GM19438 (cell line): ENCODE results near the gene ABCA13.

Experiments used
- ATAC-seq: cut with Tn5 transposase; IDR thresholded peaks from one replicate; pipeline ENCODE4 v1.9.1; 2021; ENCODE audit warnings: low read depth; ENCODE audit not compliant: unreplicated experiment

The ABCA13 gene

DNA sequence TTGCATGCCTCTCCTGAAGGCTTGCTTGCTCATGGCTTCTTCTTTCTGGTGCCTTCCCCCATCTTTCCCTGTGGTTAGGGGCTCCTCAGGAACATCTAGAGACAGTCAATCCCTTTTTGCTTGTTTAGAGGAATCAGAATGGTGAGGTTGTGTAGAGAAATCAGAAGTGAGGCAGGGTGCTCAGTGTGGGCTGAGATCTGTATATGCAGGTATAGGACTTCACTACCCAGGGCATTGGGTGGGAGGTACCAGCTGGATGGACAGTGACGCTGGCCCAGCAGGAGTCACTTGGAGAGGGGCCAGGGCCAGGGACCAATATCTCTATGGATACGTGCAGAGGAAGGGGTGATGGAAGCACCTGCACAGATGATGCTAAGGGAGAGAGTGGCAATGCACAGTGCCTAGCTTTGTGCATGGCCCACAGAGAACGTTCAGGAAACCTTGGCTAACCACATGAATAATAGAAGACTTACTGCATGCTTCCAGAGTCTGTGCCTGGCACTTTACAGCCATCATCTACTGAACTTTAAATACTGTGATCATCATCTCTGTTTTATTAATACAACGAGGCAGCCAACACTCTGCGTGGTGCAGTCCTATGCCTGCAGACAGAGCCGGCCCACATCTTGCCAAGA lies 255.2 kb downstream of the ABCA13 start:
- ATAC-seq: no peak

DNA sequence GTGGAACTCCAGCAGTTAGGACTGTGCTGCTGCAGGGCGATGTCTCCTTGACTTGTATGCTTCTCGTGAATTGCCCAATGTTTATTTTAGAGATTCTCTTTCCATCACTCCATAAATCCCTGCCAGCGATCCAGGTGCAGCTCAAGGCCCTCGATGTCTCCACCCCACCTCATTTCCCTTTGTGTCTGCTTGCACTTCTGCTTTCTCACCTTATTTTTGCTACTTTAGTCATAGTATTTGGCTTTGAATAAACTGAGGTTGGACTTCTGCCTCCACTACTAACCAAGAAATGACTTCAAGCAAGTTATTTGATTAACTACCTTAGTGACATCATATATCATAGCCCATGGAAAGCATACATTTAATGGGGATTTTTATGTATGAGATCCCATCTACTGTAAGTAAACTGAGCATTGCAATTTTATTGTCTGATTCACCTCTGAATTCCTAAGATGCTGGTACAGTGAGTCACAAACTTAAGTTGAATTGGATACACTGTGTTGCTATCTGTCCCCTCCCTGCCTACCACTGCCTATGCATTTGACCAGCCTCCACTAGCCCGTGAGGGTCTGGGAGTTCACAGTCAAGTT lies 255.8 kb downstream of the ABCA13 start:
- no peak for ATAC-seq

GRCh38 chr7:48427671-48428070 lies 256.4 kb downstream of the ABCA13 start:
- no peak for ATAC-seq

DNA sequence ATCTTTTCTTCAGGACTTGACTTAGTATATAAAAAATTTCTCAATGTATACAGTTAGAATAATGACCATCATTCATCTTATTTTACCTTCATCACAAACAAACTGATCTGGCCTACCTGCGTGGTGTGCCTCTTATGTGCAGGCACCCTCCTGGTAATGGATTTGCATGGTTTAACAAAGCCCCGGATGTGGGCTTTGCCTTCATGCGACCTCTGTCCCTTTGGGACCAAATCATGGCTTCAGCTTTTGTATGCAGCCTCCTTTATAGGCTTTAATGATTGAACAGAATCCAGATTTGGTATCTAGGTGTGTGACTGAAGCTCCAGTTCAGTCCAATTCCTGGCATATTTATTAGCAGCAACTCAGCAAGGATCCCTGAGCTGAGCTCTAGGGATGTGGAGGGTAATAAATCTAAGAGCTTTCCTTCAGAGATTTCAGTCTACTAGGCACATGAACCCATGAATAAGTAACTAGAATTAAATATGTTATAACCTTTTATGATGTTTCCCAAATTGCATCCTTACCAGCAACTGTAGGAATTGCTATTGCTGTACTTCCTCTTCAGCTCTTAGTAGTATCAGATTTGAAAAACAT lies 256.9 kb downstream of the ABCA13 start:
- ATAC-seq: no peak

DNA sequence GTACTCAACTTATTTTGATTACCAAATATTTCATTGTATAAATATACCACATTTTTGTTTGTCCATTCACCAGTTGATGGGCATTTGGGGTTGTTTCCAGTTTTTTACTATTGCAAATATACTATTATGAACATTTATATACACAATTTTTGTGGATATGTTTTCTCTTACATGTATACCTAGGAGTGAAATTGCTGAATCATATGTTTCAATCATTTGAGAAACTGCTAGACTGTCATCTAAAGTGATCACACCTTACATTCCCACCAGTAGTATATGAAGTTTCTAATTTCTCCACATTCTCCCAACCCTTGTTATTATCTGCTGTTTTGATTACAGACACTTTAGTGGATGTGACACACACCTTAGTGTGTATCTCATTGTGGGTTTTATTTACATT lies 257.9 kb downstream of the ABCA13 start:
- ATAC-seq: no peak

DNA sequence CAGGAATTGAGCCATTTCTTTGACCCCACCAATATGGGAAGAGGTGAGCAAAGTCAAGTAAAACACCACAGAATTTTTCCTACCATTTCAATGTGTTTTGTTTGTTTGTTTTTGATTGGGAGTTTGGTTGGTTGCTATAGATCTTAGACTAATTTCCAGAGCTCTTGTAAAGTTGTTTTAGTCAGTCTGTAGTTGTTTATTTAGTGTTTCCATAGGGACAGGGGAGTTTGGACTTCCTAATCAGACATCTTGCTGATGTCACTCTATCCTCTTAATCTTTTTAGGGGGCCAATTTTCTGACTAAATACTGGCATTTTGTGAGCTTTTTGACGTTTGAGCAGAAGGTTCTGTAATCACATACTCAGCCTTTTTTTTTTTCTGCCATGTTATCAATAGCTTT lies 266.9 kb downstream of the ABCA13 start:
- no peak for ATAC-seq

DNA sequence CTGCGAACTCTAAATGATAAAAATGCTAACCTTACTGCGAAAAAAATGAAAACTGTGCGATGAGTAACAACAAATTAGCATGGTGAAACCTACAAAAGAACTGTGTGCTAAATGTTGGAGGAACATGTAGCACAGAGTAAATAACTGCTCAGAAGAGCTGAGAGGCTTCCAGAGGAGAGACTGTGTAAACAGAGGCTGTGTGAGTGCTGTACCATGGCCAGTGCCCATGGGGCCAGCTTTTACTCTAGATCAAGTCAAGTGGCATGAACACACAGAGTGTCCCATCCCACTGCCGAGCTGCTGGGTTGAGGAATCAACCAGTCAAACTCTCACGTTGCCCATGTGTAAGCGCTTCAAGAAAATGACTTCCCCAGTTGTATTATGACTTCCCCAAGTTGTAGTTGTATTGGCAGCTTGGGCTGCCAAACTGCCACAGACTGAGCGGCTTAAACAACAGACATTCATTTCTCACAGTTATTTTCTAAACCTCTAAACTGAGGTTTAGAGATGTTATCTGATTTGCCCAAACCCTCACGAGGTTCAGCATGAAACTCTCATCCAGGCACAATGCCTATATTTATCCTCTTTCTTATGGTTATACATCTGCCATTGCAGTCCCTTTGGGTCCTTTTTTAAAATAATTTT lies 270.7 kb downstream of the ABCA13 start:
- ATAC-seq: no peak

DNA sequence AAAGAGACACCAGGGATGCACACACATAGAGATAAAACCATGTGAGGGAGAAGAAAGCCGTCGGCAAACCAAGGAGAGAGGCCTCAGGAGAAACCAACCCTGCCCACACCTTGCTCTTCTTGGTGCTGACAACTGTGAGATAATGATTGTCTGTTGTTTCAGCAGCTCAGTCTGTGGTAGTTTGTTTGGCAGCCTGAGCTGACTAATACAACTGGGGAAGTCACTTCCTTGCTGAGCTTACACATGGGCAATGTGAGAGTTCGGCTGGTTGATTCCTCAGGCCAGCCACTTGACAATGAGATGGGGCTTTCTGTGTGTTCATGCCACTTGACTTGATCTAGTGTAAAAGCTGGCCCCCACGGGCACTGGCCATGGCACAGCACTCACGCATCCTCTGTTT lies 271.8 kb downstream of the ABCA13 start:
- ATAC-seq: no peak

- no peak for ATAC-seq
These were observed 275.5 kb downstream of the ABCA13 start for GRCh38 chr7:48446721-48447120.

GRCh38 chr7:48452218-48452617 lies 281.0 kb downstream of the ABCA13 start:
- no peak for ATAC-seq

DNA sequence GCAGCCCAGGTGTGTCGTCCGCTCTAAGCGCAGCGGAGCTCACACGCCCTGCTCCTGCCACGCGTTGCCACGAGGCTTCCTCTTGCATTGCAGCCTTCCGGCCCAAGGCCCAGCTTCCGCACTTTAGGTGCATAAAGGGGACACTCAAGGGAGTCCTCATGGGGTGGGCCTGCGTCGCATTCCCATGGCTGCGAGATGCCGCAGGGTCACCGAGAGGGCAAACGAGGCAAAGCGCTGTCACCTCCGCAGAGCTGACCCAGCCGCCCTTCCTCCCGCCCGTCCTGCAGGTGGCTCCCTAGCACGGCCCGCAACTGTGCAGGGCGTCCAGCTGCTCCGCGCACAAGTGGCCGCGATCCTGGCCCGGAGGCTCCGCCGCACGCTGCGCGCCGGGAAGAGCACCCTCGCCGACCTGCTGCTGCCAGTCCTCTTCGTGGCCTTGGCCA lies 283.5 kb downstream of the ABCA13 start:
- ATAC-seq: no peak

DNA sequence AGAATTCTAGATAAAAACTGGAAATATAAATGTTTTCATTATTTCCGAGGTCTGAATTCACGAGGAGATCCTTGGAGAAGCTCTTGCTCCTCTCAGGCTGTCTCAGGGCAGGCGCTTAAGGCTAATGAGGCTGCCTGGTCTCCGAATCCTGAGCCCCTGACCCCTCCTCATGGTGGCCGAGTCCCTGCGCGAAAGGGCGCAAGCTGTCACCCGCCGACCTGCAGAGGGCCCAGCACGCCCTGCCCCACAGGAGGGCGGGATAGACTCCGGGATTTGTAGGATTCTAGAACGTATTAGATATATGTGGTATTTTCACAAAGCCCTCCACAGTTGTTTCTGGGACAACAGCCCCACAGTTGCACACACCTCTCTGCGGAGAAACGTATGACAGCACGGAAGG lies 284.1 kb downstream of the ABCA13 start:
- ATAC-seq: no peak

- ATAC-seq: no peak
These were observed 287.7 kb downstream of the ABCA13 start for GRCh38 chr7:48458701-48459524.

DNA sequence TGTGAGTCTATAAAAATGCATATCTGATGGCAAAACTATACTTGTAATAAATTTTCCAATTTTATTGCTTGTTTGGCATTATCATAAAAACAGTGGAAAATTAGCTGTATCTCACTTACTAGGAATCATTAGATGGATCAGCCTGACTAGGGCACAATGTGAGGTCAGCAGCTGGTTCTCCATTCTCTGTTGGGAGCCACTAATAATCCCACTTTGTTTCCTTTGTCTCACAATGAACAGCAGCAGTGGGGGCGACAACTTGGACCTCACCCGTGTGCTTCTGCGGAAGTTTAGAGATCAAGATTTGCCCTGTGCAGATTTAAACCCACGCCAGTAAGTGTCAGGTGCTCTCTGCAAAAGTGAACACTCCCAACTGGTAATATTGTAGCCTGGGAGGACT lies 295.5 kb downstream of the ABCA13 start:
- ATAC-seq: no peak

- no peak for ATAC-seq
These were observed 299.9 kb downstream of the ABCA13 start for GRCh38 chr7:48471196-48471595.

GRCh38 chr7:48472640-48473039 lies 301.4 kb downstream of the ABCA13 start:
- ATAC-seq: no peak

GRCh38 chr7:48473205-48473865 lies 302.1 kb downstream of the ABCA13 start:
- ATAC-seq: no peak

GRCh38 chr7:48481235-48481634 lies 310.0 kb downstream of the ABCA13 start:
- no peak for ATAC-seq

GRCh38 chr7:48497521-48497920 lies 326.3 kb downstream of the ABCA13 start:
- no peak for ATAC-seq

DNA sequence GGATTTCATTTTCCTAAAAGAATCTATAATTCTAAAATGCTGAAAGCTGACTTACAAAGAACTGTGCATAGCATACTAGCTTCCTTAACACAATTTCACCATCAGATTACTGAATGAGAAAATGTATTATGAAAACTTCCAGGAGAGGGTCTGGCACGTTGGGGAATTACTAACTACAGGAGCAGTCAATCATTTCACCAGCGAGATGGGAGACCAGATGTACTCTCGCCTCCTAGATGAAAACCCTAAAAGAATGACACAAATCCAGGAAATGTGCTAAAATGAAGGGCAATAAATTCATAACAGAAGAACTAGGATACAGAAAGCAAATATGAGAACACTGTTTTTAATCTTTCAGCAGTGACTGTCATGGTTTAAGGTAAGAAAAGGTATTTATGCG lies 330.8 kb downstream of the ABCA13 start:
- no peak for ATAC-seq
